GM19328 (cell line): ENCODE data around the gene RAB36.

ENCODE experiments used
- ATAC-seq: cut with Tn5 transposase; IDR thresholded peaks from one replicate; pipeline ENCODE4 v1.9.1; 2021; ENCODE audit warnings: mild to moderate bottlenecking, moderate library complexity; ENCODE audit not compliant: unreplicated experiment

RAB36 gene

DNA sequence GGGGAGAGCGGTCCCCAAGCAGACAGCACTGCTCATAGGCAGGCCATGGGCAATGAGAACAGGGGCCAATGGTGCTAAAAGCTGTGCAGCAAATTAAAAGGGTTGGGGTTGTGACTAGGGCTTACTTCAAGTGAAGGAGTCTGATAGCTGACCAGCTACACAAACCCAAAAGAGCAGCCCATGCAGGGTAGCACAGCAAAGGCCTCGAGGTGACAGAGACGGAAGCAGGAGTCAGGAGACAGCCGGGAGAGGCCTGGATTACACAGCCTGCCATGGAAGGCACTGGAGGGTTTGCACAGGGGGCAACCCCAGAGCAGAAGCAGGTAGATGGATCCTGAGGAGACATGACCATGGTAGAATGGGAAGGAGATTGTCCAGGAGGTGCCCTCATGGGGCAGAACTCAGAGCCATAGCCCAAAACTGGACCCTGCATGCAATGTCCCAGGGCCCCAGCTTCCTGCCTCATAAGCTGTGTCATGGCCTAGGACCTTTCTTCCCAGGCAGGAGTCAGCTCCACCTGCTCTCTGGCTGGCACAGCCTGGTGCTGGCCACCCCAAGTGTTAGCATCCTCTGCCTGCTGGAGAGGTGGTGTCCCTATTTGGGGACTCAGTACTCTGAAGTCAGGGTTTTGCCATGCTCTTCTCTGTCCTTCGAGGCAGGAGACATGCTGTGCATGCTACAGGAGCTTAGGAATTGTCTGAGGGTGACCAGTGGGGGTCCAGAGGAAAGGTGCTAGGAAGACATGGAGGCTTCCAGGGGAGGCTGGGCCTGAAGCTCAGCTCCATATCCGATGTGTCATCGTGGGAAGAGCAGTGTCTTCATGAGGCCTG lies 36.8 kb upstream of the RAB36 start:
- ATAC-seq, result no peak

DNA sequence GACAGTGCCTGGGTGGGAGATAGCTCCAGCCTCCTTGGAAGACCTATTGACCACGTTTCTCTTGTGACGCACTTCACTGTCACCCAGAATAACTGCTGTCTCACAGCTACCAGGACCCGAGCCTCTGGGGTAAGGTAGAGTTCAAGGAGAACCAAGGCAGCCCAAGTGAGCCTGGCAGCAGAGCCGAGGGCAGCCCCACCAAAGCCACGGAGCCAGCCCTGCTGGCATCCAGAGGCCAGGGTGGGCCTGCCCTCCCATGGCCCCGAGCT lies 36.3 kb upstream of the RAB36 start:
- ATAC-seq, result no peak

DNA sequence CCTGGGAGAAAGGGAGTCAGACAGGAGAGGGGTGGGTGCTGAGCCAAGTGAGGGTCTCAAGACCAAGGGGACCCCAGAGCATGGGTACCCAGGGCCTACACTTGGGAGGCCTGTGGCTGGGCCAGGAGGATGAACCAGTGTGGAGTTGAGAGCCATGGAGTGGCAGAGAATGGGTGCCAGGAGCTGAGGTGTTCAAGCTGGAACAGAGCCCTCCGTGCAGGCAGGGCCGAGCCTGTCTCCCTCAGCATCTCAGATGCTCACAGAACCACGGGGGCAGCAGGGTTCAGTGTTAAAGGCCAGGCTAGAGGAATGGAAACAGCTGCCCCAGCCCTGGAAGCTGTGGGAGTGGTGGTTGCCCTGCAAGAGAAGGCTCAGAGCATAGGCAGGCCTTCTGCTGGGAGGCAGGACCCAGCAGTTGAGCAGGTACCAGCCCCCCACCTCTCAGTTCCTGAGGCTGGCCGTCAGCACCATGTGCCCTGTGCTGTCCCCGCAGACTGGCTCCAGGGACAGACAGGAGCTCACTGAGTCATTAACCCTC lies 35.8 kb upstream of the RAB36 start:
- ATAC-seq, result no peak

DNA sequence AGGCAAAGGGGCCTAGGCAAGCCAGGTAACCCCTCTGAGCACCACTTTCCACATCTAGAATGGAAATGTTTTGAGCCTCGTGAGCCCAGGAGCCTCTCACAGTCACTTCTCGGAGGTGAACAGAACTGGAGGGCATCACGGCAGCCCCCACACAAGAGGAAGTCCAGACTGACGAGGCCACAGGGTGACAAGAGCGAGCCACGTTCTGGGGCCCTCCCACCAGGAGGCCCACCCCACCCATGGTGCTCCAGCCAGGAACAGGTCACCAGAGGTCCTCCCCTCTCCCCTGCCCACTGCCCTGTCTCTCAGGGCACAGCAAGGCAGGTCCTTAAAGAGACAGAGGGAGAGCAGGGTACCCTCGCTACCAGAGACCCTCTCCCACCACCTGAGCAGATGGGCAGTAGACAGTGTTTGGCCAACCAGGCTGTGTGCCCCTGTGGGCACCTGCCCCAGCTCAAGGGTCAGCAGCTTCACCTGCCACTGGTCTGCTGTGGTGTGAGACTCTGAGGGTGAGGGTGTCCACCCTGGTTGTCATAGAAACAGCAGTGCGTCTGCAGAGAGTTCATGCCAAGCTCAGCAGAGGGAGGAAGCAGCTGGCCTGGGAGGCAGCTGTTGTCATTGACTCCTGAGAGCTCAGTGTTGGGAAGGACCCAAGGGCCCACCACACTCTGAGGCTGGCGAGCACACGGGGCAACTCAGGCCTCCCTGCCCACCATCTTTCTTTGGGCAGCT lies 34.9 kb upstream of the RAB36 start:
- ATAC-seq, result no peak

DNA sequence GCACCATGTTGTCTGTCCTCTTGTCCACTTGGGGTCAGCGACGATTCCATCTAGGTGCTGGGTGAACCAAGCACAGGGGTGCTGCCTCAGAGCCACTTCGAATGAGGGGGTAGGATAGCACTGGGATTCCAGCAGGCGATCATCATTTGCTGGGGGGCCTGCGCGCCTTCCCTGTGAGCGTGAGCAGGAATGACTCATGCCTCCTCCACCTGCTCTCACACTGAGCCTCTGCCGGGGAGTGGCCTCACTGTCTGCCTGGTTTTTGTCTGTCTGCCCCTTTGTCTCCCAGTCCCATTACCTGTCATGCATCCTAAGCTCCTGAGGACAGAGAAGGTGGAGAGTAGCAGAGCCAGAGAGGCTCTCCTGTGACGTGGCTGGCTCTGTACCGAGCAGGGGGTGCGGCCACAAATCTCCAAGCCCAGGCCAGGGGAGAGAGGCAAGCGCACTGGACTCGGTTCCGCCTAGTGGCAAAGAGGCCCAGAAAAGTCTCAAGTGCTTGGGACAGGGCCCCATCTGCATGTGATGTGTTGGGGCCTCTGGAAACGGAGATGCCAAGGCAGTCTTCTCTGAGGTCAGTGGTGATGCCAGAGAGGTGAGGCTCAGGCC lies 34.3 kb upstream of the RAB36 start:
- ATAC-seq, result no peak

DNA sequence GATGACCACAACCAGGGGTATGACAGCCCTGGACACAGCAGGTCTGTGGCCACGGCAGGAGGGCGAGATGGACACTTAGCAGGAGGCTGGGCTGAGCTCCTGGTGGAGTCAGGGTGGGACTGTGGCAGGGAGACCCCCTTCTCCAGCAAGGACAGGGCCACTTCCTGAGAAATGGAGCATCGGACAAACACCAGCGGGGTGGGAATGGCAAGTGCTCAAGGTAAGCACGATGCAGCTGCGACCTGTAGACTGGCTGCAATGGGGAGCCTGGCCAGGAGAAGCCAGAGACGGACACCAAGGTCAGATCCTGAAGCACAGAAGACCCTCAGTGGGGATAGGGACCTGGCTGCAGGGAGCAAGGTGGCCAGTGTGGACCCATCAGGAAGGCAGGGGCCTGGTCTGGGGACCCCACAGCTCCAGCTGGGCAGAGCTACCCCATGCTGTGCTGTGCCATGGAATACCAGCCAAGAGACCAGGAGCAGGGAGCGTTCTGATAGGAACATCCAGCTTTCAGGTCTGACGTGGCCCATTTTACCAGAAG lies 32.7 kb upstream of the RAB36 start:
- no peak for ATAC-seq

DNA sequence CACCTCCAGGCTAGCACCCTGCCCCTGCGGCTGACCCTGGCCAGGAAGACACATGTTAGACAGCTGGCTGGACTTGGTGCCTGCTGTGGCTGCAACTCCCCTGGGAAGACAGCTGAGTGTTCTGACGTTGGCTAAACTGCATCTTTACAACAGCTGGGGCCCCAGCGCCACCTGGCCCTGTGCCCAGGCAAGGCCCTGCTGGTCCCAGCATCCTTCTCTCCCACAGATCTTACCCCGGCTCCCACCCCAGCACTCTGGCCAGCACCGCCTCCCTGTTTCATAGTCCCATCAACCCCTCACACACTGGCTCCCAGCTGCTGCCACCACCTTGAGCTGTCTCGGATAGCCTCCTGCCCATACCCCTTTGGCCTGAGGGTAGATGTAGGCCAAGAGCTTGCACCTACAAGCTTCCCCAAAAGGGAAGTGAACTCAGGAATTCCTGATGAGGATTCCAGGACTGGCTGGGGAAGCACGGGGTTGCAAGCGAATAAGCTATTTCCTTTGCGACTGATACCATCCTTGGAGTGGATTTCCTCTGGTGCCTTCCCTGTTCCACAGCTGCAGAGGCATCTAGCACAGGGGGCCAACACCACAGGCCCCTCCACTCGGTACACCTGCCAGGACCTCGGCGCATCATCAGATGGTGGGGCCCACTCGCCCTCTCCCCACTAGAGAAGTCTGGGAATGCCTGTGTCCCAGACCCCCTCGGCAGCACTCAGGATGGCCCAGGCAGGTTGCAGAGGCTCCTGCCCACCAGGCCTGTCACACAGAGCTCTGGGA lies 32.0 kb upstream of the RAB36 start:
- ATAC-seq, result no peak

DNA sequence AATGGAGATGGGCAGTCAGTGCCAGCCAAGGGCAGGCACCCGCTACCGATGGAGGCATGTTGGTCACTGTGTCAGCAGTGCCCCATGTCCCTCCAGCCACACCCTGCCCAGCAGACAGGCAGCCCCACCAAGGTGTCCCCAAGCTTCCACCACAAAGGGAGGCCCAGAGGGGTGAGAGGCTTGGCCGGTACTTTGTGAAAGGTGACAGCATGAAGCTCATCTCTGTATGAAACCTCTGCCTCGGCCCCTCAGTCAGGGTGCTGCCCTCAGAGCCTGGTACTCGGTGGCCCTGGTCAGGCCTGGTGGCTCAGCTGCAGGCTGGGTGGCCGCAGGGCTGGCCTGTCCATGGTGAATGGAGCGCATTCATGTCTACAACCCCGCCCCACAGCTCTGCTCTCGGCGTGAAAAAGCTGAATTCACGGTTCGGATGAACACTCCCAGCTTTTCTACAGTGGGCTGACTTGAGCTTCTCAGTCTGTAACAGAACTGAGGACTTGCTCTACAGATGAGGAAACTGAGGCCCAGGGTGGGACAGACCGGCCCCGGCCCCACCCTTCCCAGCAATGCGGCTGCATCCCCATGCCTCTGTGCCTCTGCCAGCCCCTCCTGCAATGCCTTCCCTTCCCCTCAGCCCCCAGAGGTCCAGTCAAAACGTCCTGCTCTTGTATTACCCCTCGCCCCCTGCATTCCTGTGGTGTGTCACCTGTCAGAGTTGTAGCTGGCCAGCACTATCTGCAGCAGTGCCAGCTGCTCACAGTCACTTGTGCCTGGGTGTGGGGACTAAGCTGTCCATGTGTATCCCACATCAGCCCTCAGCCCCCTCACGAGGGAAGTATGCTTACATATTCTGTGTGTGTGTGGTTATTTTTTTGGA lies 31.2 kb upstream of the RAB36 start:
- ATAC-seq, result no peak

DNA sequence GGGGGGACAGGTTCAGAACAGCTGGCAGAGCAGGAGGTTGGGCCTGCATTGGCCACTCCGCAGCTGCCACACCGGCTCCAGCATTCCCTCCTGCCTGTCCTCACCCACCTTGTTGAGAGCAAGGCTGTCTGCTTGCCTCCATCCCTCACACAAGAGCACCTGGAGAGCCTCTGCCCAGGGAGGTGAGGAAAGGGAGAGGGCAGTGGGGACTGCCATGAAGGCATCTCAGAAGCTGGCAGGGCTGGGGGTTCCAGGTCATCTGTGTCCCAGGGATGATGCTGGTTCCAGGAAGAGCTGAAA lies 30.6 kb upstream of the RAB36 start:
- no peak for ATAC-seq

DNA sequence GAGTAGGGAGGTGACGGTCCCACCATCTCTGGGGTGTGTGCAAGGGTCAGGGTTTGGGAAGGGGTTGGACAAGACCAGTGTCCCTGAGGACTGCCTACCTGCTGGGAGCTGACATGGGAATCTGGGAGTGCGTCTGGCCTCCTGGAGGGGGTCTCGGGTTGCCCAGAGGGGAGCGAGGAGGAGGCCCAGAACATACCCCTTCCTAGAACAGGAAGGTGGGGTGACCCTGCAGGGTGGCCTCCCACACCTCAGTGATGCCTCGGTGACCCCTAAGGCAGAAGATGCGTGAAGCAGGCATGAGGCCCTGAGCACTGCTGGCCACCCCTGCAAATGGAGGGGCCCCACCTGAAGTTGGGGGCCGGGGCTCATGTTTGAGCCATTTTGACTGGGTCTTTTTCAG lies 29.9 kb upstream of the RAB36 start:
- no peak for ATAC-seq

DNA sequence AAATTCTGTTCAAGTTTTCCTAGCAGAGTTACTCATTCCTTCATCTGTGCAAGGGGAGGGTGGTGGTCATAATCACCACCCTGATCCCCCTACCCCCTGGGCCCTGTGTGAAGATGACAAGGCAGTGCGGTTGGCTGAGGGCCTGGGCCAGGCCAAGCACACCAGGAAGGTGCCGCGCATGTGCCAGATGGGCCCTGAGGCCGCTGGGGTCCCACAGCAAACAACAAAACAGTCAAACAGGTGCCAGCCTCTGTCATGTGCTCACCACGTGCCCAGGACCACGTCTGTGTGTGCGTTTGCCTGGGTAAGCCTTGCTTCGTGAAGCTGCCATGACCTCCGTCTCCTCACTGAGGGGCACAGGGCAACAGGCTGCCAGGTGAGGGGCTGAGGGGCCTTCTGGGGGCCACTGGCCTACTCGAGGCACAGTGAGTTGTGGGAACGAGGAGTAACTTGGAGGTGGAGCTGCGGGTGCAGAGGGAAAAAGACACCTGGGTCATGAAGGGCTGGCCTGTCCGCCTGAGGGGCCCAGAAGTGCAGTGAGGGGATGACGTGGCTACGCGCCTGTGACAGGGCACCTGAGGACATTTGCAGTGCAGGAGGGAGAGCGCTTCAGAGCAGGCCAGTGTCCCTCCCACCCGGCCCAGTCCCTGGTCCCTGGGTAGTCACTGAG lies 29.3 kb upstream of the RAB36 start:
- no peak for ATAC-seq

DNA sequence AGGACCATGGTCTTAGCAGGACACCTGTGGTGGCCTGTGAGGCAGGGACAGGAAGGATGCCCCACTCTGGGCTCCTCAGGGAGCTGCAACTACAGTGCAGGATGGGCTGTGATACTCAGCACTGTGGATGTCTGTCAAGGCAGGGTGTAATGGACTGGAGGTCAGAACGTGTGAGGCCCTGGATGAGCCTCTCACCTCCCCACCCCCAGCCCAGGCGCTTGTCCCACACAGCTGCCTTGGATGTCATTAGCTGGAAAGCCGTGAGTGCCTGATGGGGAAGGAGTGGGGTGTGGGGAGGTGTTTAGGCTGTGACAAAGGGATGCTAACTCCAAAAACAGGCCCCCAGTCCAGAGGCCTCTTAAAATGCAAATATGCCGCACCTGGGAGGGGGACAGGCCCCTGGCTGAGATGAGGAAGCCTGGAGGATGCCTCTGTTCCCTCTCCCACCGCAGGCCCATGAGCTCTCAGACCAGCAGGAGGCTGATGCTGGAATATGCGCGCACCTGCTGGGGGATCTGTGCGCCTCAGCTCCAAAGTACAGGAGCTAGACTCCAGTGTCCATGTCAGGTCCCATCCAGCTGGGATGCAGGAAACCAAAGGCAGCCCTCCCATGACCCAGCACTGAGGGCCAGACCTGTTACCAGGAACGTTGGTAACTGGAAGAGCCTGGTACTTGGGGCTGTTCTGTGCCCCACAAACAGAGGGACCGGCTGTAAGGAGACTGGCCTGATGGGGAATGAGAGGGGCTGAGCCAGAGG lies 28.6 kb upstream of the RAB36 start:
- no peak for ATAC-seq

DNA sequence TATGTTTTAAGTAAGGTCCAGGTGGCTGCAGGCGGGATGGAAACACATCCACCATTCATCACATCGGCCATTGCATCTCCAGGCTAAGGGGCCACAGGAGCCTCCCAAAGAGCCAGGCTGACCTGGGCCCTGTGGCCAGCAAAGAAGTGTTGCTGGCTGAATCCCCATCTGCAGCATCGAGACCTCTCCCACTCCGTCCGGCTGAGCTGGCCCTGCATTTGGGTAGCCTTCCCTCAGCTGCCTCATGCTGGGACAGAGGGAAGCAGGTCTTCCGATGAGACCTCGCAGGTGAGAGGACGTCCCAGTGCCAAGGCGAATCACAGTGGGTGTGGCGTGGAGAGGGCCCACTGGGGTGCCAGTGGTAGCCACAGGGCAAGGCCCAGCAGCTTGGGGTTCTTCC lies 28.0 kb upstream of the RAB36 start:
- no peak for ATAC-seq

DNA sequence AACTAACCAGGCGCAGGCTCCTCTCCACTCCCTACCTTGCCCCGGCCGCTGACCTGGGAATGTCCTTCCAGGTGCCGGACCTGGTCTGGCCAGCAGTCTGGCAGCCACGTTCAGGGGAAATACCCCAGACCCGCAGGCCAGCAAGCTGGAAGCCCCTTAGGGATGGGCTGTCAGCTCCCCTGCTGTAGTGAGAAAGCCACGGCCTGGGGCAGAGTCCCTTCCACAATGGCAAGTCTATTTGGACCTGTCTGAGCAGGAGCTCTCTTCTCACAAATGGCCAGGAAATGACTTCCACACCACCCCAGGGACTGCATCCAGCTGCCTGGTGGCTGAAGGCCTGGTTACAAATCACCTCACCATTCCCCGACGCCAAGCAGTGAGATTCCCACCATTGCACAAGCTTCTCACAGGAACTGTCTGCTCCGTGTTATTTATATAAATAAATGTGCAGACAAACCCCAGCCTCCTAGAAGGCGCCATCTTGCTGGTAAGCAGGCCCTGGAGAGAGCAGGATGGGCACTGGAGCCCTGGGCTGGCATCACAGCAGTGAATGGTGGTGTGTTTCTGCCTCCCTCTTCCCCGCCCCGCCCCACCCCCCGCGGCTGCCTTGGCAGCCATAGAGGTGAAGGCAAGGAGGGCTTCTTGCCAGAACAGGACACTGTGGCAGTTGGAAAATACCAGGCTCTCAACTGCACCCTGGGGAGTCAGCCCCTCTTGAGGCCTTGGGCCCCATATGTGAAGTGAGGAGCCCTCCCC lies 27.2 kb upstream of the RAB36 start:
- ATAC-seq, result no peak

DNA sequence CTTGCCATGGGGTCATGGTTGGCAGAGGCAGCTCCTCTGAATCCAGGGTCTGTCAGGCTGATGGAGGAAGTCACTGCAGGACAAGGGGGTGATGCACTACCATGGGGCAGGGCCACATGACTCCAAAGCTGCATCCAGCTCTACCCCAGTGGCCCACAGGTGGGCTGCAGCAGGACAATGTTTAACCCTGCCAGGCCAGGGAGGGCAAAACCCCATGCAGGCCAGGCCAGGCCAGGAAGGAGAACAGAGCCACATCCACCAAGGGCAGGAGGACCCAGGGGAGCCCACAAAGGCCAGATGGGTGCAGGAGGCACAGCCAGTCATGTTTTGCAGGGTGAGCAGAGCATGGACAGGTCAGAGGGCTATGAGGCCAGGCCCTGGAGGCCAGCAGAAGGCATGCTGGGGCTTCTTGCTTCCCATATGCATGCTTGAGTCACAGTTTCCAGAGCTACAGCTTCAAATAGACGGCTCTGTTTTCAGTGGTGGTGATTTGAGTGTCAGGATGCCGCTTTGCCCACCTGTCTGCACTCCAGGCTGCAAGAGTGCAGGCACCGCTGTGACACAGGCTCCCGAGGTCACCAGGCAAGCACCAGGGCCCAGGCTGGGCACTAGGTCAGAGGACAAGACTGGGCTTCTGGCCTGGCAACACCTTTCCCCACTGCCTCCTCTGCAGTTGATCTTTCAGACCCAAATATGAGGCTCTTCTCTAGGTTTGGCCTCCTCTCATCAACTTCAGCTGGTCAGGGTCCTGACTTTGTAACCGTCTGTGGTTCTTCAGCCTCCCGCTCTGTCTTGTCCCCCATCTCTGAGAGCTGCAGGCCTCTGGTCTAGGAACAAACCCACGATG lies 26.4 kb upstream of the RAB36 start:
- ATAC-seq, result no peak

DNA sequence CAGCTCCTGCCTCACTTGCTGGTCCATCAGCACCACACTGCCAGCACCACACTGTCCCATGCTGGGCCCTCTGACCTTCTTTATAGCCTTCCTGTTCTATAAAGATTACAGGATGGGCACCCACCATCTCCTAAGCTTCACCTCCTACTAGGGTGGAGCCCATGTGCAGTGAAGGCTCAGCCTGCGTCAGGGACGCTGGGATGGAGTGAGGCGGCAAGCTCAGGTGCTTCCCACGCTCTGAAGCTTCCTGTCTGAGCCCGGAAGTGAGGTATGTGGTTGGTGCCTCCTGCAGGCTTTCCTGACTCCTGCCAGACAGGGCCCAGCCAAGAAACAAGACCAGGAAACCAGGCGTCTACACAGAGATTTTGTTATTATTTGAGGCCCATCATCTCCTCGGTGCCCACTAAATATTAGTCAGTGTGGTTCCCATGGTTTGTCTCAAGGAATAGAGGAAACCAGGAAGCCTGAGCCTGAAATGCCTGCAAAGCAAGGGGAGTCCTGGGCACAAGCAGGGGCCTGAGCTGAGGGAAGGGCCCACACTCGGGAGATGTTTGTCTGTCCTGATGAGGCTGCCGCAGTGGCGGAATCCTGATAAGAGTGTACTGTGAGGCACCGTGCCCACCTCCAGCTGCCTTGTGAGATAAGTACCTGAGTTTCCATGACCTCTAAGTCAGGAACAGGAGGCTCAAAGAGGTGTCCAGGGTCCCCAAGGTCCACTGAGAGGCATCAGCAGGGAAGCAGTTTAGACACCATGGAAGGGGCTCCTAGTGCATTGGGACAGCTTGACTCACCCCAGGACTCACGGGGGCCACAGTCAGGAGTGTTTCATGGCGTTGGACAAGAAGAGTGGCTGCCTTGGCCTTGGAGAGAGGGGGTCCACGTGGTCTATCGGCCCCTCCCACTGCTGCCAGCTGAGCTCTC lies 25.5 kb upstream of the RAB36 start:
- no peak for ATAC-seq
